HFFc6 (cell line): Measurements from ENCODE around the gene HYDIN. TPM values are rescaled to one million over a fixed set of nuclear protein-coding genes. Genes with fewer than 3 reads are reported as not detected.

Experiments used
- DNase-seq: peaks from one replicate; pipeline ENCODE4 v3.0.0-alpha.2; 2018
- H3K27ac Mint-ChIP-seq: 2 replicates; pipeline ENCODE4 v1.8.0; 2020; ENCODE audit warnings: mild to moderate bottlenecking, mixed read lengths
- H3K27me3 Mint-ChIP-seq: 2 replicates; pipeline ENCODE4 v1.8.0; 2021; ENCODE audit warnings: mild to moderate bottlenecking, moderate library complexity, mixed read lengths; ENCODE audit not compliant: insufficient read depth
- H3K36me3 Mint-ChIP-seq: 2 replicates; pipeline ENCODE4 v1.8.0; 2021; ENCODE audit warnings: low read depth, mixed read lengths
- H3K4me1 Mint-ChIP-seq: 2 replicates; pipeline ENCODE4 v1.8.0; 2020; ENCODE audit warnings: low read depth, mixed read lengths
- H3K4me3 Mint-ChIP-seq: 2 replicates; pipeline ENCODE4 v1.8.0; 2020; ENCODE audit warnings: mild to moderate bottlenecking, moderate library complexity, mixed read lengths
- H3K9me3 Mint-ChIP-seq: 2 replicates; pipeline ENCODE4 v1.8.0; 2020; ENCODE audit warnings: mild to moderate bottlenecking, mixed read lengths
- total RNA-seq, 6 experiments: library from RNA; stranded (reverse); fragmentation: NEBNext Ultra II Directional; extraction: Animal tissue kit (Norgen Biotek cat#: 25700); gene quantifications; 2 replicates in 1 of 6; 3 replicates in 5 of 6; pipeline ENCODE4 v1.2.3, GENCODE V29; 2021
- TF ChIP-seq, protein P1 (sequence below): fragments of 200-600 bp; sonication (generic); IDR thresholded peaks from 2 replicates; pipeline ENCODE4 v1.5.0; 2021; ENCODE audit warnings: antibody characterized with exemption, mild to moderate bottlenecking

Gene HYDIN
- total RNA-seq, 6 experiments from 2014 or later, result 0.05 TPM; not detected in 5

- no peak overlapping the region for H3K27ac Mint-ChIP-seq
- H3K27me3 Mint-ChIP-seq, result peaks cover 10% of the 10 kb centered on the region
- H3K4me1 Mint-ChIP-seq, result no peaks in the 10 kb centered on the region
- TF ChIP-seq, protein P1, sequence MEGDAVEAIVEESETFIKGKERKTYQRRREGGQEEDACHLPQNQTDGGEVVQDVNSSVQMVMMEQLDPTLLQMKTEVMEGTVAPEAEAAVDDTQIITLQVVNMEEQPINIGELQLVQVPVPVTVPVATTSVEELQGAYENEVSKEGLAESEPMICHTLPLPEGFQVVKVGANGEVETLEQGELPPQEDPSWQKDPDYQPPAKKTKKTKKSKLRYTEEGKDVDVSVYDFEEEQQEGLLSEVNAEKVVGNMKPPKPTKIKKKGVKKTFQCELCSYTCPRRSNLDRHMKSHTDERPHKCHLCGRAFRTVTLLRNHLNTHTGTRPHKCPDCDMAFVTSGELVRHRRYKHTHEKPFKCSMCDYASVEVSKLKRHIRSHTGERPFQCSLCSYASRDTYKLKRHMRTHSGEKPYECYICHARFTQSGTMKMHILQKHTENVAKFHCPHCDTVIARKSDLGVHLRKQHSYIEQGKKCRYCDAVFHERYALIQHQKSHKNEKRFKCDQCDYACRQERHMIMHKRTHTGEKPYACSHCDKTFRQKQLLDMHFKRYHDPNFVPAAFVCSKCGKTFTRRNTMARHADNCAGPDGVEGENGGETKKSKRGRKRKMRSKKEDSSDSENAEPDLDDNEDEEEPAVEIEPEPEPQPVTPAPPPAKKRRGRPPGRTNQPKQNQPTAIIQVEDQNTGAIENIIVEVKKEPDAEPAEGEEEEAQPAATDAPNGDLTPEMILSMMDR, result no peak
- H3K36me3 Mint-ChIP-seq, result no peaks in the 10 kb centered on the region
- no peak for DNase-seq
- no peak overlapping the region for H3K4me3 Mint-ChIP-seq
- H3K9me3 Mint-ChIP-seq, result no peaks in the 10 kb centered on the region
These were observed 14.0 kb upstream of the HYDIN start for GRCh38 chr16:71244521-71244920.

GRCh38 chr16:71242601-71243000 is 12.1 kb upstream of the HYDIN start:
- H3K36me3 Mint-ChIP-seq, result no peaks in the 10 kb centered on the region
- no peak overlapping the region for H3K4me3 Mint-ChIP-seq
- TF ChIP-seq, protein P1, result no peak

GRCh38 chr16:71242036-71242435 is 11.5 kb upstream of the HYDIN start:
- no peak for DNase-seq
- Mint-ChIP-seq H3K4me3 (no peak overlapping the region), H3K27me3 (peaks cover 10% of the 10 kb centered on the region), H3K36me3 (no peaks in the 10 kb centered on the region), H3K4me1 (no peaks in the 10 kb centered on the region), H3K9me3 (no peaks in the 10 kb centered on the region), H3K27ac (no peak overlapping the region)
- TF ChIP-seq, protein P1, result no peak

More at GRCh38 chr16:71242601-71243000, 12.1 kb upstream of the HYDIN start:
- DNase-seq, result no peak
- peaks cover 10% of the 10 kb centered on the region for H3K27me3 Mint-ChIP-seq
- H3K27ac Mint-ChIP-seq, result no peak overlapping the region
- no peaks in the 10 kb centered on the region for H3K4me1 Mint-ChIP-seq
- H3K9me3 Mint-ChIP-seq, result no peaks in the 10 kb centered on the region

DNA sequence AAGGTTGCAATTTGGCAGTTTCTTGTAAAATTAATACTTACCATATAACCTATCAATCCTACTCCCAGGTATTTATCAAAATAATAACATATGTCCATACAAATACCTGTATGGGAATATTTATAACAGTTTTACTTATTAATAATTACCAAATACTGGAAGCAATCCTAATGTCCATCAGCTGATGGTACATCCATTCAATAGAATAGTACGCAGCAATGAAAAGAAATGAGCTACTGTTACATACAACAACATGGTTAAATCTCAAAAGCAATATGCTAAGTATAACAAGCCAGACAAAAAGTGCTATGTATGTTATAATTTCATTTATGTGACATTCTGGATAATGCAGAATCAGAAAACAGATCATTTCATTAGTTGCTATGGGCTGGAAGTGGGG is 1.2 kb downstream of the HYDIN start:
- H3K27ac Mint-ChIP-seq, result no peak overlapping the region
- no peaks in the 10 kb centered on the region for H3K4me1 Mint-ChIP-seq
- H3K36me3 Mint-ChIP-seq, result no peaks in the 10 kb centered on the region
- H3K9me3 Mint-ChIP-seq, result peaks cover 28% of the 10 kb centered on the region
- no peak for DNase-seq
- H3K4me3 Mint-ChIP-seq, result no peak overlapping the region
- peaks cover 8% of the 10 kb centered on the region; the same call in 1 of the 2 replicates for H3K27me3 Mint-ChIP-seq
- TF ChIP-seq, protein P1, result no peak

- Mint-ChIP-seq H3K9me3 (peaks cover 37% of the 10 kb centered on the region), H3K27ac (no peak overlapping the region), H3K4me1 (no peaks in the 10 kb centered on the region), H3K4me3 (no peak overlapping the region), H3K27me3 (peaks cover 10% of the 10 kb centered on the region; the same call in 1 of the 2 replicates), H3K36me3 (no peaks in the 10 kb centered on the region)
- no peak for DNase-seq
- TF ChIP-seq, protein P1, result no peak
These were observed 4.0 kb downstream of the HYDIN start for GRCh38 chr16:71226229-71227141.
